Measurements from ENCODE around the gene WDR88.

DNA sequence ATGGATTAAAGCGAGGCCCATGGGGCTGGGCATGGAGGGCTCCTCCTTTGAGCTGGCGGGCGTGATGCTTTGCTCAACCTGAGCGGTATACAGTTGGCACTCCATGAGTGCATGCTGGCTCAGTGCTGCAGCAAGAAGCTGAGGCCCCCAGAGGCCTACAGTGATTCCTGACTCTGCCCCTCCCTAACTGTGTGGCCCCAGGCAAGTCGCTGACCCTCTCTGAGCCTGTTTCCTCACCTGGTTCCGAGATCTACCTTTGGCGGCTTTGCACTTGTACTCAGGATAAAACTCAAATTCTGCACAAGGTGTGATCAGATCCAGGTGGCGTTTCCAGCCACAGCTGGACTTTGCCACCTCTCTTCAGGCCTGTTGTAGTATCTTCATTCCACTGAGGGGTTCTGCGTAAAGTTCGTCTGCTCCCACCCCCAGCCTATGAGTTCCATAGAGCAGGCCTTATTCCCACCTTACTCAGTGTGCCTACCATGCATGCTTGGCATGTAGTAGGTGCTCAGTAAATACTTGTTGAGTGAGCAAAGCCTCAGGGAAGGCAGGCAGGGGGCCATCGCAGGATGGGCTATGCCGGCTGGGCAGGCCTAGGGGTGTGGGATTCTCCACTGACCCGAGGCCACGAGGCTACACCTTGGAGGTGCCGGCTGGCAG lies 70.1 kb downstream of the WDR88 start:
- TF ChIP-seq, protein P1, sequence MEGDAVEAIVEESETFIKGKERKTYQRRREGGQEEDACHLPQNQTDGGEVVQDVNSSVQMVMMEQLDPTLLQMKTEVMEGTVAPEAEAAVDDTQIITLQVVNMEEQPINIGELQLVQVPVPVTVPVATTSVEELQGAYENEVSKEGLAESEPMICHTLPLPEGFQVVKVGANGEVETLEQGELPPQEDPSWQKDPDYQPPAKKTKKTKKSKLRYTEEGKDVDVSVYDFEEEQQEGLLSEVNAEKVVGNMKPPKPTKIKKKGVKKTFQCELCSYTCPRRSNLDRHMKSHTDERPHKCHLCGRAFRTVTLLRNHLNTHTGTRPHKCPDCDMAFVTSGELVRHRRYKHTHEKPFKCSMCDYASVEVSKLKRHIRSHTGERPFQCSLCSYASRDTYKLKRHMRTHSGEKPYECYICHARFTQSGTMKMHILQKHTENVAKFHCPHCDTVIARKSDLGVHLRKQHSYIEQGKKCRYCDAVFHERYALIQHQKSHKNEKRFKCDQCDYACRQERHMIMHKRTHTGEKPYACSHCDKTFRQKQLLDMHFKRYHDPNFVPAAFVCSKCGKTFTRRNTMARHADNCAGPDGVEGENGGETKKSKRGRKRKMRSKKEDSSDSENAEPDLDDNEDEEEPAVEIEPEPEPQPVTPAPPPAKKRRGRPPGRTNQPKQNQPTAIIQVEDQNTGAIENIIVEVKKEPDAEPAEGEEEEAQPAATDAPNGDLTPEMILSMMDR (IDR thresholded peaks at IDR 0.05) = no peak
- no peak for TF ChIP-seq EP300 (IDR thresholded peaks at IDR 0.05)

Measured in ovary (tissue), 3 donors.